GM19467 (cell line): ENCODE data around the gene SGCG.

ENCODE experiments used
- ATAC-seq: cut with Tn5 transposase; IDR thresholded peaks from one replicate; pipeline ENCODE4 v1.9.1; 2021; ENCODE audit warnings: mild to moderate bottlenecking, moderate library complexity; ENCODE audit not compliant: unreplicated experiment

The SGCG gene

DNA sequence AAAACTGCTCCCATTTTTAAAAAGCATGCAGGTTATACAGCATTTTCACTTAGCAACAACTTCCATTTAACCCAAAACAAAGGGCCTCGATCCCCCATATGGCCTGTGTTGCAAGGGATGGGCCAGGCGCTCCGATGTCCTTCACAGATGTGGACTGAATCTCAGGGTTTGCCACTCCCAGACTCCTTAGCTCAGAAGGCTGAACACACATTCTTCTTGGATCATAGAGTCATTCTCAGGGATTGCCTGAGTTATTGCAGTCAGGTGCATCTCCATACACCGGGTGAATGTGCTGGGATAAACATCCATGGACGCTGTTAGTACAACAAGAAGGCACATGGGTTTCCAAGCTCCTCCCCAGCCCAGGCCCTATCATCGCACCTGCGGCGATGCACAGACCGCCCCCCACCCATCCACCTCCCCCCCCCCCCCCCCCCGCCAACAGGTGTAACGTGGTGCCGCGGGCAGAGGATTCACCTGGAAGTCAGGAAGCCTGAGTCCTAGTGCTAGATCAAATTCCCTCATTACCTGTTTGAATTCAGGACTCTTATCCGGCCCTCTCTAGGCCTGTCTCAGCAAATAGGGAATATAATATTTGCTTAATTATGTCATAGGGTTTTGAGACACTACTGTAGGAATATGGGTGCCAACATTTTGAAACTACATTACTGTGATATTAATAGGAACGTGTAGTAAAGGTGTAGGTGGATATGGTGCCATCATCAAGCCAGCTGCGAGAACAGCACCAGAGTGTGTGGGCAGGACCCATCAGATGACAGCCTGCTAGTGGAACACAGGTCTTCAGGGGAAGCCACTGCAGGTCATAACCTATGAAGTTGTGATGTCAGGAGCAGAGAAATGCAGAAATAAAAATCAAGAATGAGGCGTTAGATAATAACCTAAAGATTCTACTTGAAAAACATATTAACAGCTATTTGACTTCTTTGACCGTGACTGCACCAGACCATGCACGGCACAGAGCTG lies 141.9 kb downstream of the SGCG start:
- ATAC-seq: no peak

DNA sequence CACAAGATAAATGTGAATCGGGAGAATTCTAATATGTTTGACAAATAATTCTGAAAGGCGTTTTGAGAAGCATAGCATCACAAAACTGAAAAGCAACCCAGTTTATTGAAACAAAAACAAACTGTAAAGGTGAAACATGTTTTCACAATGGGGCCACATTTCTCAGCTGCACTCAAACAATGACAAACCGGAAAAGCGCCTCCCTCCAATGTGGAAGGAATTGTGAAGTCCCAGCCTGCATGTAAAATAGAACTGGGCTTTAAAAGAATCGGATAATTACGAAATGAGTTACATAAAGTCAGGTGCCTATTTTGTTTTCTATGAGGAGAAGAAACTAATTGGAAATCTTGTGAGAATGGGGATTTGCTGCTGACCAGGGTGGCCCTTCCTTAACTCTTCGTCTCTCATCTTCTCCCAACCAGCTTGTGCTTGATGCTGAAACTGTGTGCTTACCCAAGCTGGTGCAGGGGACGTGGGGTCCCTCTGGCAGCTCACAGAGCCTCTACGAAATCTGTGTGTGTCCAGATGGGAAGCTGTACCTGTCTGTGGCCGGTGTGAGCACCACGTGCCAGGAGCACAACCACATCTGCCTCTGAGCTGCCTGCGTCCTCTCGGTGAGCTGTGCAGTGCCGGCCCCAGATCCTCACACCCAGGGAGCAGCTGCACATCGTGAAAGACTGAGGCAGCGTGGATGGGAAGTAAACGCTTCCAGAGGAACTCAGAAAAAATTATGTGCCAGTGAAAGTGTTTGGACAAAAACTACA lies 143.3 kb downstream of the SGCG start:
- ATAC-seq: no peak

DNA sequence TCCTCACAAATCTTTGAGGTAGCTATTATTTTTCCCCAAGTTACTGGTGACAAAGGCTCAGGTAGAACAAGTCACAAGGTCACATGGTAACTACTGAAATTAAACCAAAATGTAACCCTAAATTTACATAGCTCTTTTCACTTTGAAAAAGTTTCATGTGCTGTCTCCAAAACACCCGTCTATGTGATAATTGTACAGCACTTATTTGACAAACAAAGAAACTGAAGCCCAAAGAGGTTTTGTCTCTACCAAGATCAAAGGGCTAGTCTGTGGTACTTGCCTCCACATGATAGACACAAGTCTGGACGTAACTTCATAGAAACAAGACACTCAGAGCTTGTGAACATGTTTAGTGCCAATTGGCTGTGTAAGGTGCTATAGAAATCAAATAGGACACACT lies 144.4 kb downstream of the SGCG start:
- no peak for ATAC-seq

DNA sequence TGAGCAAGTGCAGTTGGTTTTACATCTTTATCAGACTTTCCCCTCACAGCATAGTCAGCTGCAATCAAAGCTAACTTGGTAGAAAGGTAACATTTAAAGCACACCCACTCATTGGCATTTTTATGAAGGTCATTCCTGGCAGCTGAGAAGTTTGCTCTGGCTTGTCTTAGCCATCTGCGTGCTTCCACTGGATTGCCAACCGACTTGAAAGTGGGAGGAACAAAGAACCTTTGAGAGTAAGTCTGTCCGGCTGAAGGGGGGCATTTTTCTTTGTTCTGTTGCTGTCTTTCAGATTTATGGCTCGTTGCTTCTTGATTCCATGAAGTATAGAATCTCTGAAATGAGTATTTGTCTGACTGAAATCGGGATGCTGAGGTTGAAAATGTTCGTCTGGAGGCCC lies 149.6 kb downstream of the SGCG start:
- no peak for ATAC-seq

DNA sequence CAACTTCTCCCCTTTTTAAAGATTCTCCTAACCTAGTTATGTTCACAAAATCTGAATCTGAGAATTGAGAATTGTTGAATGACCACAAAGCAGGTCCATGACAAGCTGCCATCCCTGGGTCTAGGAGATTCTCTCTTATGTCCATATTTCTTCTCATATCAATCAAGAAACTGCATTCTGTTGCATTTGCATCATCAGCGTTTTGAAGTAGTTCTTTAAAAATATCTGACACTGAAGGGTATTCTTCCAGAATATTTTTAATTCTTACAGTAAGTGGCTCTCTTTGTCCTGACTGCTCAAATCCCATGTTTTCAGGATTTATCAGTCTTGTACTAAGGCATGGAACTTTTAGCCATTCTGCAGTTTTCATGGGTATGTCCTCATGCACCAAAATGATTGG lies 158.4 kb downstream of the SGCG start:
- no peak for ATAC-seq

DNA sequence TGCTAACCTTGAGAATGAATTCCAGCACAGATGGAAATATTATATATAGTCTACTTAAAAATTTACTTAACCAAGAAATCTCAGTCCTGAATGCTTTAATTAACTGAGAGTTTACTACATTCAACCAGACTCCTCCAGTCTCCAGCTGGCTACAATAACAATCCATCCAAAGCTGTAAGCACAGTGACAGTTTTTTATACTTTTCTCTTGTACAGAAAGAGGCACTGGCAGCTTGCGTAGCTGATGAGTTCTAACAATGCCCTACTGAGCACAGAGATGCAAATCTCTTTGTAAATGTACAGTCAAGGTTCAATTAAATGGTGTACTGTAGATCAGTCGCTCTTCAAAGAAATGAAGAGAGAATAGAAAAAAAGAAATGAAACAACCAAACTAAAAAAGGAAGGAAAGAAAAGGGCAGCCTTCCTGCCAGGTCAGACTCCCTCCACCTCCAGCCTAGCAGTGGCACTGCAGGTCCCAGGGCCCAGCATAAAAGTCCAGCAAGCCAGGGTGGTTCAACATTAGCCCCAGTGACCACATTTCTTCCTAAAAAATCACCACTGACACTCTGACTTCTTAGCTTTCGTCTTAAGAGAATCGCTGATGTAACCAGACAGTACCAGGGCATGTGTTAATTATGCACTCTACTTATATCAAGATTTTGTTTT lies 164.3 kb downstream of the SGCG start:
- no peak for ATAC-seq

DNA sequence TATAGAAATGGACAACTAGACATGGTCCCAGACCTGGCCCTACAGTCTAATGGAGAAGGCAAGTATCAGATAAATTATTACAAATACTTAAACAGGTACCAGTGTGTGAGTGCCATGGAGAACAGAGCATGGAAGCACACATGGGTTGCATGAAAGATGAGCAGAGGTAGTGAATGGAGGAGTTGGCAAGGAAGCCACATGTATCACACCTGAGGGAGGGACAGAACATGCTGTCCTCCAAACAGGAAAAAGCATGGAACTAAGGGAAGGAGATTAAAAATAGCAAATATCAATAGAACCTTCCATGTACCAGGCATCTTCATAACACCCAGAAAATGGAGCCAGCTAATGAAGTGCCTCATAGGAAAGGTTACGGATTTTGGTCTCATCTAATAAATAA lies 166.8 kb downstream of the SGCG start:
- ATAC-seq: no peak

DNA sequence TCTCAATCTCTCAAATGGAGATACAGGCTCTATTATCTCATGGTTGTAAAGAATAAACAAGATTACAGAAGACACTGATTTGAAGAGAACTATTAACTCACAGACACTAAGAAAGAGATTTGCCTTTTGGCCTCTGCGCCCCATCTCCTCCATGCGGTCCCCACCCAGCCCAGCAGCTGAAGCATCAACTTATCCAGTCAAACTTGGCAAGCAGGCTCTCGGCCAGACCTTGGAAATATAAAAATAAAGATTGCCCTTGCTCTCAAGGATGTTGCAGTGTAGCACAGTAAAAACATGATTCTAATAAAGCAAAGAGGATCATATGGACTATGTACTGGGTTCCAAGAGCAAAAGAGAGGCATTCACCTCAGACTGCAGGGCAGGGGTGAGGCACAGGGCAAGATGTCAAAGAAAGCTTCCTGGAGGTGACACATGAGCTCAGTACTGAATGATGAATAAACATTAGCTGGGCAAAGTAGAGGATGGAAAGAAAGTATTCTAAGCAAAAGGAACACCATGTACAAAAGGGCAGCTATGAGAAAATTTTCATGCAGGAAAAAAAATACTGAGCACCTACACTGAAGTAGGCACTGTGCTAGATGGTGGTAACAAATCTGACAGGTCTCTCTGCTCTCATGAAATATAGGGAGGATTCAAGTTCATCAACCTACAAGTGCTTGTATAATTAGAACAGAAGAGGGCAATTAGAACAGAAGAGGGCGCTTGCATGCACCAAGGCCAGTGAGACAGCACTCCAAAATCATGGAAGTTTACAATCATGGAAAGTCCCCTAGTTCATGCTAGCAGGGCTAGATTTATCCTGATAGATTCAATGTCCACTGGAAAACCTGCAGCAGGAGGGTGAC lies 167.7 kb downstream of the SGCG start:
- ATAC-seq: no peak

DNA sequence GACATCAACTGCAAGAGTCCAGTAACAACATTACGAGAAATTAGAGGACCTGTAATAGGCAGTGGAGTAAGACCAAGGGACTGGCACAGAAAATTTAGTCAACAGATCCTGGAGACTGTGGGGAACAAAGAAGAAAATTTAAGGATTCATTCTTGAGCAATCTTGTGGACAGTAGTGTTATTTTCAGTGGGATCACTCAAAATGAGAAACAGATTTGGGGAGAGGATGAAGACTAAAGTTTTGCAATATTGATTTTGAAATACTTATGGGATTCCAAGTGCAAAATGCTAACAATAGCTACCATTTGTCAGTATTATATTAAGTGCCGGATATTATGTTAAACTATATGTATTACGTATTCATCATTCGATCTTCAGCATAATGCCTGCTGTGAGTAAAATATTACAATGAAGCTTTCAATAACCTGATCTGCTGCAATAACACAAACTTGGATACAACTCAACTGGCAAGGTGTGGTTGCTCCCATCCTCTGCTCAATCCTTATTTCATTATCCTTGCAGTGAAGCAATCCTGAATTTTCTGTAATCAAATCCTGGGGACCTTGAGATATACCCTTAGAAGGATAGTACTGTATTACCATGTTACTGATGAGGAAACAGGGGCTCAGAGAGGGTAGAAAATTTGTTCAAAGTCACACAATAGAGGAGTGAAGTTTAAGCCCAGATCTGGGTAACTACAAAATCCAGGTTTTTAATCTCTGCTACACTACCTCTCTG lies 168.6 kb downstream of the SGCG start:
- no peak for ATAC-seq

DNA sequence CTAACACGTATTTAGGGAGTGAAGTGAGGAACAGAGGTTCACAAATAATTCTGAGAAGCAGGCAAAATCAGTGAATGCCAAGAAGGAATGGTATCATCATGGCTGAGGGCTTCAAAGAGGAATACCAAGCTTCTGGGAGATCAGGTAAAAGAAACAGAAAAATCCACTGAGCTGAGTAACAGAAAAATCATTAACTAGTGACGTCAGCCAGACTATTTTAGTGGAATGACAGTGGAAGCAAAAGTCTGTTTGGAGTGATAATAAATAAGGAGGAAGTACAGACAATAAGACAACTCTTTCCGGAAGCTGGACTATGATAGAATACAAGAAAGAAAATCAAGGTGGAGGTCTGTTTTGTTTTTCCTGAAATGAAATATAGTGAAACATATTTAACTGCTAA lies 169.2 kb downstream of the SGCG start:
- ATAC-seq: no peak

DNA sequence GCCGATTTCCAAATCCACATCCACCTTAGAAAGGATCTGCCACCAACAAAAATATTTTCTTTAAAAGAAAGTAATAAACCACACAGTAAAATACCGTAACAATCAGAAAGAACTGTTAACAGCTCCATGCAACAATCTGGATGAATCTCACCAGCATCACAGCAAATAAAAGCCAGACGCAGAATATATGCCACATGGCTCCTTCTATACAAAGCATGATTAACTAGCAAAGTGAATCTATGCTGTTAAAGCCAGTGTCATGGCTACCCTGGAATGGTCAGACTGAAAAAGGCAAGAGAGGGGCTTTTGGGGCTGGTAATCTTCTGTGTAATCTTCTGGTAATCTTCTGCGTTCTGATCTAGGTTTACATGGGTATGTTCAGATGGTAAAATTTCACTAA lies 171.4 kb downstream of the SGCG start:
- ATAC-seq: no peak

DNA sequence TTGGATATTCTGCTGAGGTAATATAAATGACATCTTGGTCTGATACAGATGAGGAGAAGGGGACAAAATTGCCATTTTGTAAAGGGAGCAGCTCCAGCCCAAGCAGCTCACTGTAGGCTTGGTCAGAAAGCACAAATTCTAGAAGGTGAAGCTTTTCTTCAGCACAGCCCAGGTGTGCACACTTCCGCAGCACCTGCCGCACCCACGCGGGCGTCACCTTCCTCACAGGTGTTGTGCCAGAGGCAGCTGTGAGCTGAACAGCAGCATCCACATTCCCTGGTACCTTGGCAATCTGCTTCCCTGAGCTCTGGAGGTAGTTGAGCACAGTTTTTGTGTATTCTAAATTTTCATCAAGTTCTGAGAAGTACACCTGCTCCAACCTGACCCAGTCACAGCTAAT lies 173.7 kb downstream of the SGCG start:
- ATAC-seq: no peak

DNA sequence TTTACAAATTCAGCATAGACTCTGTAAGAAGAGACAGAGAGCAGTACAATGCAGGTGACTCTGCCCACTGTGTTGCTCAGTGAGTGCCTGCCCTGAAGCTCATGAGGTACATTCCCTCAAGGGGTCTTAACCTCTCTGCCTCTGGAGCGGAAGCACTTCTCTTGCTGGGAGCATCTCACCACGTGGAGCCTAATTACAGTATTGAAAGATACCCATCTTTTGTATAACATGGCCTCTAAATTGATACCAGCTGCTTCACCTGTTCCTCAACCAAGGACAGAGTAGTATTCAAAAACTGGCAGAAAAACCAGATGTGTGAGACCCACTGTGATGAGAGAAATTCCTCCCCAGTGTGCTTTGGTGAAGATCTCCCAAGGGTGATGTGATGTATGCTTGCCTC lies 175.6 kb downstream of the SGCG start:
- ATAC-seq: no peak

DNA sequence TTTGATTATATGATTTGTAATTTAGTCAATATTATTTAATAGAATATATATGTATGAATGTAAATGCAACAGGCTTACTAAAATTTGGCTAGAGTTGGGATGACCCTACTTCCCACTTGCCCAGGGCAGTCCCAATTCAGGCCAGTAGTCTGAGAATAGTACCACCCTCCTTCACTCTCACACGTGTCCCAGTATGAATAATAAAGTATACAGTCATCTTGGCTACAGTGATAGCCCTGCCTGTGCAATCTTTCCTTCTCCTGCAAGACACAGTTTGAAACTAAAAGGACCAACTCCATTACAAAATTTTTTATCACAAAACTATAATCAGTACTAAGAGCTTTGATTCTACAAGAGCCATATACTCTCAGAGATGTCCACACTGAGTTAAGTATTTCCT lies 176.6 kb downstream of the SGCG start:
- no peak for ATAC-seq

DNA sequence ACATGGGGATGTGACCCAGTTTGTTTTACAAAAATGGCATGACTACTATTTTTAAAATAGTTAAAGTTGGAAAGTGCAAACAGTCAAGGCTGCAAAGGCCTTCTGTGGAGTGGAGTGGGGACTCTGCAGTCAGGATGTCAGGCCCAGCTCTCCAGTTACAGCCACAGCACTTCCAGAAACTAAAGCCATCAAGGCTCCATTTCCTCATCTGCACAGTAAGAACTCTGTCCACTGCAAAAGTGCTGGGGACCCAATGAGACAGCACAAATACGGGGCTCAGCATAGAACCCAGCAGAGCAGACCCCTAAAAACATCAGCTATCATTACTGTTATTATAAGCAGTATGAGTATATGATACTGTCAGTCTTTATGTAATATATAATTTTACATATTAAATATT lies 179.1 kb downstream of the SGCG start:
- no peak for ATAC-seq

DNA sequence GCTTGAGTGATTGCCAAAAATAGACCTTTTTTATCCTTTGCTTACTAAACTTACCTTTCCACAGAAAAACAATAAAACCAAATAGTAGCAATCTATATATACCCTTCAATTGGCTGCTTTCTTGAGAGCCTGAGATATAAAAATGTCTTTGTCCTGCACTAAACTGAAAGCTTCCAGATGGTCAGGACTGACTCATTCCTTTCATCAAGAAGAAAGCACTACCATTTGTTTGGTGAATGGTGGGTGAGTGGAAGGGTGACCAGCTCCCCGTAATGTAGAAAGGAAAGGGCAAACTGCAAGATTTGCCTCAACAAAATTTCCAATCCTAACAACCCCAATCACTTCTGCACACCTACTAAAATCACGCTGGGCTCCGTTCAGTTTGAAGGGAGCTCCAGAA lies 184.9 kb downstream of the SGCG start:
- no peak for ATAC-seq

DNA sequence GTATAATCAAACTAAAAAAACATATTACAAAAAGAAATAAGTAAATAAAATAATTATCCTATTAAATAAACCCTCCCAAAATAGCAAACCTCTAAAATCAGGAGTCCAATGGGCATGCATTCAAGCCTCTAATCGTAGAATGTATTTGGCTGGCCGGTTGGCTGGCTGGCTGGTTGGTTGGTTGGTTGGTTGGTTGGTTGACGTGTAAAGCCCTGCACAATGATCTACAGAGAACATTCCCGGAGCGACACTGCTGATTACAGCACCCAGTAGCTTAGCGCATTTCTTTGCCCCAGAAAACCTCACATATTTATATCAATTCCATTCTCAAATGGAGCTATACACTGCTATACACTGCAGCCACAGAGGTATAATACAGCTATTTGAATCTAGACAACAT lies 187.1 kb downstream of the SGCG start:
- ATAC-seq: no peak

DNA sequence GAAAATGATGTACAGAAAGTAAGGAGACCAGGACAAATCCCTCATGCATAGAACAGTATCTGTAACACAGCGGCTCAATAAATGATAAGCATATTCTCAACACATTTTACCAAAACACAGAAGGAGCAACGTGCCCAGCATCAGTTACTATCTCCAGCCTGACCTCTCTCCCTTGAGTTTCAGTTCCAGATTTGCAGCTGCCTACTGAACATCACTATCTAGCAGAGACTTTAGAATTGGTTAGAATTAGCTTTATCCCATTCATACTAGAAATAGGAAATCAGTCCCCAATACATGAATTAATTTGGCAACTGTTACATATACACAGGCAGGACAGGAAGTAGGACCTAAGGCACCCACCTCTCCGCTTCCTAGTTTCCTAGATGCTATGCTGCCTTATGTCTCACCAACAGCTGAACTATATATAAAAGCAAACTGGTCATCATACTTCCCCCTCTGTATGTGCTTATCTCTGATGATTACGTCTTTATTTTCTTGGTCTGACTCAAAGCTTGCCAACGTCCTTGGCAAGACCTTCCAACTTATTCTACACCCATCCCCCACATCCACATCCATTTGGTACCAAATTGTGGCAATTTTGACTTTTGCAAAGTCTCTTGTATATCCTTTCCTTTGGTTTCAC lies 191.6 kb downstream of the SGCG start:
- no peak for ATAC-seq
